GM12878 (cell line): Measurements from ENCODE around the gene PLXNA4. TPM values are rescaled to one million over a fixed set of nuclear protein-coding genes. Genes with fewer than 3 reads are reported as not detected.

Experiments
- ATAC-seq: fragments of 200-7000 bp; cut with Tn5 transposase; 3 replicates; pipeline ENCODE4 v1.9.1; 2020; ENCODE audit warnings: mild to moderate bottlenecking, moderate library complexity
- BruUV-seq: library from RNA; stranded (reverse); fragments of 400-500 nt; replicated peaks from 2 replicates; lab custom pipeline; 2021; lab: Mats Ljungman, UMichigan
- CTCF ChIA-PET: fragments of 300-600 bp; sonication (Branson Sonifier 250); formaldehyde crosslinking; extraction: SDS; loops from one replicate; lab custom pipeline; 2021; ENCODE audit warnings: inconsistent platforms; lab: Yijun Ruan, JAX
- POLR2A ChIA-PET: fragments of 350-600 bp; formaldehyde crosslinking; extraction: SDS; loops from one replicate; lab custom pipeline; 2021; ENCODE audit warnings: inconsistent platforms; lab: Charles Lee
- RAD21 ChIA-PET: fragments of 300-600 bp; sonication (Branson Sonifier 250); formaldehyde crosslinking; loops from one replicate; lab custom pipeline; 2023; ENCODE audit warnings: antibody characterized with exemption; ENCODE audit not compliant: unreplicated experiment; lab: Charles Lee
- SMC1A ChIA-PET: fragments of 300-600 bp; sonication (Branson Sonifier 250); formaldehyde crosslinking; loops from one replicate; lab custom pipeline; 2023; ENCODE audit not compliant: unreplicated experiment, uncharacterized antibody; lab: Charles Lee
- DNase-seq: peaks from one replicate; pipeline ENCODE4 v3.0.0-alpha.2; 2011; ENCODE audit warnings: low read depth, low spot score
- FAIRE-seq: peaks from 3 replicates; lab custom pipeline; 2011; peaks lifted over from hg19 to GRCh38; lab: Jason Lieb, UNC
- H2AFZ ChIP-seq: 2 replicates; pipeline ENCODE4 v1.6.0; 2011; ENCODE audit warnings: low read depth, low read length, control low read depth; ENCODE audit not compliant: control insufficient read depth
- H3K27ac ChIP-seq: 2 replicates; pipeline ENCODE4 v1.5.1; 2011; ENCODE audit warnings: control low read depth; ENCODE audit not compliant: control insufficient read depth, insufficient read depth
- H3K27me3 ChIP-seq, 2 experiments: replicated peaks in 1 of 2; 2 replicates each; pipeline versions ENCODE4 v1.6.0 to v1.6.1; 2011; ENCODE audit warnings: low read length in 1 of 2; ENCODE audit not compliant: control insufficient read depth in 2 of 2, insufficient read depth in 2 of 2
- H3K36me3 ChIP-seq, 2 experiments: 2 replicates each; pipeline ENCODE4 v1.5.1; 2011; ENCODE audit warnings: low read length in 1 of 2; ENCODE audit not compliant: control insufficient read depth in 2 of 2, insufficient read depth in 2 of 2
- H3K4me1 ChIP-seq: 2 replicates; pipeline ENCODE4 v1.6.1; 2011; ENCODE audit warnings: mild to moderate bottlenecking, low read length, moderate library complexity, mixed read lengths; ENCODE audit not compliant: control insufficient read depth, insufficient read depth
- H3K4me2 ChIP-seq: 2 replicates; pipeline ENCODE4 v1.6.0; 2011; ENCODE audit warnings: control low read depth; ENCODE audit not compliant: control insufficient read depth, insufficient read depth
- H3K4me3 ChIP-seq: fragments of 200-600 bp; sonication (generic); 2 replicates; pipeline ENCODE4 v1.5.1; 2016
- H3K79me2 ChIP-seq: 2 replicates; pipeline ENCODE4 v1.6.0; 2011; ENCODE audit warnings: low read length; ENCODE audit not compliant: control insufficient read depth, insufficient read depth
- H3K9ac ChIP-seq: 2 replicates; pipeline ENCODE4 v1.8.0; 2011; ENCODE audit warnings: low read length, control low read depth, mixed read lengths; ENCODE audit not compliant: control insufficient read depth, insufficient read depth
- H3K9me3 ChIP-seq: replicated peaks from 3 replicates; pipeline ENCODE4 v1.5.1; 2011; ENCODE audit warnings: mild to moderate bottlenecking, low read length; ENCODE audit not compliant: control insufficient read depth, insufficient read depth
- H4K20me1 ChIP-seq: 2 replicates; pipeline ENCODE4 v1.6.0; 2011; ENCODE audit not compliant: control insufficient read depth, insufficient read depth
- CBFB ChIP-seq: IDR thresholded peaks from 2 replicates; pipeline ENCODE4 v1.6.1; 2016; ENCODE audit warnings: antibody characterized with exemption, low read depth
- E2F4 ChIP-seq: IDR thresholded peaks from 2 replicates; pipeline ENCODE4 v1.6.1; 2012; ENCODE audit warnings: low read depth, low read length, improper control_type of control experiment
- IKZF2 ChIP-seq, 2 experiments: fragments of 450-650 bp; IDR thresholded peaks; 2 replicates each; pipeline ENCODE4 v1.6.1; 2017; ENCODE audit warnings: mild to moderate bottlenecking in 2 of 2, moderate library complexity in 2 of 2
- IRF4 ChIP-seq: IDR thresholded peaks from 2 replicates; pipeline ENCODE4 v1.6.1; 2011; ENCODE audit warnings: low read depth, low read length
- JUNB ChIP-seq: IDR thresholded peaks from 2 replicates; pipeline ENCODE4 v1.6.1; 2016; ENCODE audit warnings: antibody characterized with exemption, mild to moderate bottlenecking
- KLF5 ChIP-seq: fragments of 450-650 bp; IDR thresholded peaks from 2 replicates; pipeline ENCODE4 v1.6.1; 2014; ENCODE audit warnings: mild to moderate bottlenecking; ENCODE audit not compliant: partially characterized antibody
- LARP7 ChIP-seq: fragments of 450-650 bp; IDR thresholded peaks from 2 replicates; pipeline ENCODE4 v1.6.1; 2017; ENCODE audit warnings: mild to moderate bottlenecking
- MTA2 ChIP-seq: fragments of 450-650 bp; IDR thresholded peaks from 2 replicates; pipeline ENCODE4 v1.6.1; 2016; ENCODE audit warnings: low read depth, mild to moderate bottlenecking, moderate library complexity
- NBN ChIP-seq: fragments of 450-650 bp; IDR thresholded peaks from 2 replicates; pipeline ENCODE4 v1.6.1; 2016
- NFYB ChIP-seq: IDR thresholded peaks from 2 replicates; pipeline ENCODE4 v1.6.1; 2011; ENCODE audit warnings: low read depth, mild to moderate bottlenecking, low read length, improper control_type of control experiment, moderate library complexity; ENCODE audit not compliant: insufficient read depth
- RELB ChIP-seq: fragments of 450-650 bp; IDR thresholded peaks from 2 replicates; pipeline ENCODE4 v1.6.1; 2017; ENCODE audit warnings: low read depth, mild to moderate bottlenecking, moderate library complexity
- SMAD1 ChIP-seq: fragments of 450-650 bp; IDR thresholded peaks from 2 replicates; pipeline ENCODE4 v1.6.1; 2018; ENCODE audit warnings: mild to moderate bottlenecking, low read depth; ENCODE audit not compliant: partially characterized antibody
- STAT1 ChIP-seq: fragments of 450-650 bp; conservative IDR thresholded peaks from 2 replicates; pipeline ENCODE4 v1.6.1; 2014; ENCODE audit warnings: antibody characterized with exemption, mild to moderate bottlenecking
- ZBTB4 ChIP-seq: fragments of 450-650 bp; formaldehyde crosslinking; IDR thresholded peaks from 2 replicates; pipeline ENCODE4 v1.4.0; 2022; ENCODE audit warnings: mild to moderate bottlenecking, moderate library complexity
- ZNF24 ChIP-seq: fragments of 450-650 bp; IDR thresholded peaks from 2 replicates; pipeline ENCODE4 v1.6.1; 2017; ENCODE audit warnings: antibody characterized with exemption, mild to moderate bottlenecking
- ZNF592 ChIP-seq: fragments of 450-650 bp; IDR thresholded peaks from 2 replicates; pipeline ENCODE4 v1.6.1; 2017; ENCODE audit warnings: mild to moderate bottlenecking, moderate library complexity
- ZZZ3 ChIP-seq: IDR thresholded peaks from 2 replicates; pipeline ENCODE4 v1.6.1; 2011; ENCODE audit warnings: low read depth; ENCODE audit not compliant: control insufficient read depth, insufficient read length
- WGBS: methylation state at CpG from one replicate; pipeline ENCODE4 v1.1.6; 2016; ENCODE audit warnings: low lambda C conversion rate; ENCODE audit not compliant: insufficient replicate concordance, insufficient coverage; ENCODE audit errors: missing lambda C conversion rate; 5-methylcytosine and 5-hydroxymethylcytosine counted together
- in situ Hi-C: fragments of 300-500 bp; cut with MboI; formaldehyde crosslinking; loops from 9 replicates; pipeline ENCODE4 v1.14.3; 2018; ENCODE audit warnings: mixed read lengths
- intact Hi-C: fragments of 100-400 bp; cut with micrococcal nuclease; formaldehyde crosslinking; loops from one replicate; pipeline ENCODE4 v1.14.2; 2022; ENCODE audit not compliant: unreplicated experiment
- polyA plus RNA-seq, 11 experiments: library from polyadenylated mRNA; depleted of rRNA in 4 of 11; unstranded in 6 of 11; stranded (reverse) in 5 of 11; fragments of >200 nt; fragmentation: Nextera tagmentation in 4 of 11; fragmentation: Illumina TruSeq in 1 of 11; extraction: Ambion mirVana in 4 of 11; extraction: Trizol in 1 of 11; gene quantifications; 1 replicate in 1 of 11; 2 replicates in 10 of 11; pipeline versions ENCODE4 v1.2.1 to v1.2.3, GENCODE V29; 2011 to 2016; ENCODE audit warnings: inconsistent platforms in 2 of 11, missing spikeins in 2 of 11, low read depth in 1 of 11
- total RNA-seq, 4 experiments: library from RNA; depleted of rRNA in 3 of 4; stranded (reverse); fragments of >200 nt in 3 of 4; fragmentation: Illumina TruSeq in 1 of 4; extraction: Trizol in 1 of 4; gene quantifications; 2 replicates each; pipeline versions ENCODE4 v1.2.1 to v1.2.3, GENCODE V29; 2013 to 2021

The PLXNA4 gene
- total and polyA plus RNA-seq, 10 of the 15 experiments (the other 5 are each of a cell fraction or from before 2014, with no cell fraction given), result 0.03 TPM; not detected in 9

- WGBS, result 38% methylated on average over 4 of the region's 4 CpGs
- Histone ChIP-seq H3K9me3 (no peaks in the 10 kb centered on the region), H3K9ac (no peak overlapping the region), H3K36me3 (no peaks in the 10 kb centered on the region), H3K4me2 (no peak overlapping the region), H3K27me3 (no peaks in the 10 kb centered on the region; a peak in 1 of 4 replicates), H4K20me1 (no peaks in the 10 kb centered on the region), H3K79me2 (no peaks in the 10 kb centered on the region), H3K27ac (no peak overlapping the region), H3K4me1 (no peaks in the 10 kb centered on the region), H2AFZ (no peak overlapping the region), H3K4me3 (no peak overlapping the region)
- RAD21 ChIA-PET, result no interaction called here
- BruUV-seq, result no TSS peak
- CTCF ChIA-PET, result no interaction called here
- ATAC-seq (no peak), DNase-seq (no peak), FAIRE-seq (no peak)
- POLR2A ChIA-PET, result no interaction called here
- in situ Hi-C loops (no loop called here), intact Hi-C loops (no loop called here)
- SMC1A ChIA-PET, result no interaction called here
- no peak for TF ChIP-seq CBFB
- TF ChIP-seq NFYB, result no peak
- no peak for TF ChIP-seq MTA2
- TF ChIP-seq E2F4, result no peak
- TF ChIP-seq KLF5, result no peak
- TF ChIP-seq LARP7, result no peak
- TF ChIP-seq ZZZ3, result no peak
- no peak for TF ChIP-seq ZBTB4 (CRISPR knock-in tag)
- TF ChIP-seq IRF4, result no peak
- TF ChIP-seq STAT1, result no peak
- no peak for TF ChIP-seq RELB
- TF ChIP-seq JUNB, result no peak
- no peak for TF ChIP-seq IKZF2 (IDR thresholded peaks at IDR 0.05)
- TF ChIP-seq NBN, result no peak
- TF ChIP-seq SMAD1, result no peak
- TF ChIP-seq ZNF24, result no peak
- no peak for TF ChIP-seq ZNF592
These were observed 111.5 kb downstream of the PLXNA4 start for GRCh38 chr7:132464740-132465139.
